DOHH2 (cell line): ENCODE data around the gene PDE7B.

Experiments
- EZH2phosphoT487 ChIP-seq: fragments of 200-600 bp; sonication (generic); IDR thresholded peaks from 2 replicates; pipeline ENCODE4 v1.6.1; 2017; ENCODE audit warnings: borderline replicate concordance, mild to moderate bottlenecking, antibody characterized with exemption, low read length, moderate library complexity, mixed read lengths
- TF ChIP-seq, protein P1 (sequence below): fragments of 200-600 bp; sonication (generic); IDR thresholded peaks from one replicate; pipeline ENCODE4 v1.5.1; 2014; ENCODE audit warnings: antibody characterized with exemption, mild to moderate bottlenecking, low read depth, low read length; ENCODE audit not compliant: poor library complexity, severe bottlenecking

- TF ChIP-seq, protein P1, sequence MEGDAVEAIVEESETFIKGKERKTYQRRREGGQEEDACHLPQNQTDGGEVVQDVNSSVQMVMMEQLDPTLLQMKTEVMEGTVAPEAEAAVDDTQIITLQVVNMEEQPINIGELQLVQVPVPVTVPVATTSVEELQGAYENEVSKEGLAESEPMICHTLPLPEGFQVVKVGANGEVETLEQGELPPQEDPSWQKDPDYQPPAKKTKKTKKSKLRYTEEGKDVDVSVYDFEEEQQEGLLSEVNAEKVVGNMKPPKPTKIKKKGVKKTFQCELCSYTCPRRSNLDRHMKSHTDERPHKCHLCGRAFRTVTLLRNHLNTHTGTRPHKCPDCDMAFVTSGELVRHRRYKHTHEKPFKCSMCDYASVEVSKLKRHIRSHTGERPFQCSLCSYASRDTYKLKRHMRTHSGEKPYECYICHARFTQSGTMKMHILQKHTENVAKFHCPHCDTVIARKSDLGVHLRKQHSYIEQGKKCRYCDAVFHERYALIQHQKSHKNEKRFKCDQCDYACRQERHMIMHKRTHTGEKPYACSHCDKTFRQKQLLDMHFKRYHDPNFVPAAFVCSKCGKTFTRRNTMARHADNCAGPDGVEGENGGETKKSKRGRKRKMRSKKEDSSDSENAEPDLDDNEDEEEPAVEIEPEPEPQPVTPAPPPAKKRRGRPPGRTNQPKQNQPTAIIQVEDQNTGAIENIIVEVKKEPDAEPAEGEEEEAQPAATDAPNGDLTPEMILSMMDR: no peak
- no peak for TF ChIP-seq EZH2phosphoT487
These were observed 12.4 kb upstream of the PDE7B start for GRCh38 chr6:135839121-135839520.
